ENCODE results near the gene PLA2G1B. TPM values are rescaled to one million over a fixed set of nuclear protein-coding genes. Genes with fewer than 3 reads are reported as not detected.

PLA2G1B gene
- total RNA-seq, 1 donor from 2014 or later, result not detected

DNA sequence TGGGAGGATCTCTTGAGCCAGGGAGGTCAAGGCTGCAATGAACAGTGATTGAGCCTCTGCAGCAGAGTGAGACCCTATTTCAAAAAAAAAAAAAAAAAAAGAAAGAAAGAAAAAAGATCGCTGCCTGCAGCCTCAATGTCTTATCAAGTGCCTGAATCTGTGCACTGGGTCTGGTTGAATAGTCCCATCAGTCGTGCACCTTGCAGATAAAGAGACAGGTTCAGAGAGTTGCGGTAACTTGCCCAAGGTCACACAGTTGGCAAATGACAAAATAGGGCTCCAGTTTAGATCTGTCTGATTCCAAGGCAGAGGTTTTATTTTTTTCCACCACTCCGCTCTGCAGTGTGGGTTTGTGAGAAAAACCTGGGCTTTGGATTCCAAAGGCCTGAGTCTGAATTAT is 649 bp upstream of the PLA2G1B start:
- H3K4me3 Mint-ChIP-seq, result no peak overlapping the region
- no peaks in the 10 kb centered on the region for H3K36me3 Mint-ChIP-seq (ENCODE audit: low read depth)
- H3K9me3 Mint-ChIP-seq, result no peaks in the 10 kb centered on the region
- H3K27ac Mint-ChIP-seq, result no peak overlapping the region
- no peak for DNase-seq
- H3K4me1 Mint-ChIP-seq, result peaks cover 9% of the 10 kb centered on the region
- H3K27me3 Mint-ChIP-seq, result peaks cover 8% of the 10 kb centered on the region
- intact Hi-C loops (cut with micrococcal nuclease), result loop anchor here (5.0 kb wide), 2 partner anchors 34 to 319 kb away; no protein-coding TSS in a partner anchor

DNA sequence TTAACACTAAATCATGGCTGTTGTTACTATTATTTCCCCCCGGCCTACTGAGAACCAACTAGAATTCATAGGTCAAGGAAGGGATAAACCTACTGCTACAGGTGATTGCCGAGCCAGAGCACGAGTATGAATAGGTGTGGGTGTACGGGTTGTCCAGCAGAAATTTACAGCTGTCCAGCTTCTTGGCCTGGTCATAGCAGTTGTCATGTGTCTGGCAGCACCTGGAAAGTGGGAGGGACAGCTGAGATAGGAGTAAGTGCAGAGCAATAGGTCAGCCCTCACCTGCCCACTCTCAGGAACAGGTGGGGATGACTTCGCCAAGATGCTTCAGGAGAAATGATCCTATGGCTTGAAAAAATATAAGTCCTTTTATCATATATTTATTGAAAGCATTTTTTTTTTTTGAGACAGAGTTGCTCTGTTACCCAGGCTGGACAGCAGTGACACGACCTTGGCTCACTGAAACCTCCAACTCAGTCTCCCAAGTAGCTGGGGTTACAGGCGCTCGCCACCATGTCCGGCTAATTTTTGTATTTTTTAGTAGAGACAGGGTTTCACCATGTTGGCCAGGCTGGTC is 2.6 kb downstream of the PLA2G1B start:
- Mint-ChIP-seq H3K4me3 (no peak overlapping the region), H3K36me3 (ENCODE audit: low read depth) (no peaks in the 10 kb centered on the region), H3K27ac (no peak overlapping the region), H3K9me3 (no peaks in the 10 kb centered on the region), H3K4me1 (peaks cover 9% of the 10 kb centered on the region), H3K27me3 (peaks cover 8% of the 10 kb centered on the region)
- intact Hi-C loops (cut with micrococcal nuclease), result loop anchor here (1.0 to 5.0 kb wide), 4 partner anchors 32 to 322 kb away; partner anchors contain the start of gene RNU4-1
- DNase-seq, result no peak

DNA sequence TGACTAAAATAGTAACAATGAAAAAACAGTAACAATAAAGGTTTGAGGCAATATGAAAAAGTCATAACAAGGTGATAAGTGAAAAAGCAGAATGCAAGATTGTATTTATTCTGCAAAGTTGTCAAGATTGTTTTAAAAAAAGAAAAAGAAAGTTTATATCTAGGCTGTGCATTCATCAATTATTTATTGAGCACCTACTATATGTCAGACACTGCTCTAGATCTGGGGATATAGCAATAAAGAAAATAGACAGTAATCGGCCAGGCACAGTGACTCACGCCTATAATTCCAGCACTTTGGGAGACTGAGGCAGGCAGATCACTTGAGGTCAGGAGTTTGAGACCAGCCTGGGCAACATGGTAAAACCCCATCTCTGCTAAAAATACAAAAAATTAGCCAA is 3.8 kb downstream of the PLA2G1B start:
- intact Hi-C loops (cut with micrococcal nuclease), result loop anchor here (2.0 kb wide), 1 partner anchor 31 kb away; the partner anchor contains the start of gene RNU4-1
- H3K4me3 Mint-ChIP-seq, result no peak overlapping the region
- H3K4me1 Mint-ChIP-seq, result peaks cover 9% of the 10 kb centered on the region
- H3K27ac Mint-ChIP-seq, result no peak overlapping the region
- no peak for DNase-seq
- H3K9me3 Mint-ChIP-seq, result no peaks in the 10 kb centered on the region
- H3K27me3 Mint-ChIP-seq, result peaks cover 10% of the 10 kb centered on the region
- no peaks in the 10 kb centered on the region for H3K36me3 Mint-ChIP-seq (ENCODE audit: low read depth)

DNA sequence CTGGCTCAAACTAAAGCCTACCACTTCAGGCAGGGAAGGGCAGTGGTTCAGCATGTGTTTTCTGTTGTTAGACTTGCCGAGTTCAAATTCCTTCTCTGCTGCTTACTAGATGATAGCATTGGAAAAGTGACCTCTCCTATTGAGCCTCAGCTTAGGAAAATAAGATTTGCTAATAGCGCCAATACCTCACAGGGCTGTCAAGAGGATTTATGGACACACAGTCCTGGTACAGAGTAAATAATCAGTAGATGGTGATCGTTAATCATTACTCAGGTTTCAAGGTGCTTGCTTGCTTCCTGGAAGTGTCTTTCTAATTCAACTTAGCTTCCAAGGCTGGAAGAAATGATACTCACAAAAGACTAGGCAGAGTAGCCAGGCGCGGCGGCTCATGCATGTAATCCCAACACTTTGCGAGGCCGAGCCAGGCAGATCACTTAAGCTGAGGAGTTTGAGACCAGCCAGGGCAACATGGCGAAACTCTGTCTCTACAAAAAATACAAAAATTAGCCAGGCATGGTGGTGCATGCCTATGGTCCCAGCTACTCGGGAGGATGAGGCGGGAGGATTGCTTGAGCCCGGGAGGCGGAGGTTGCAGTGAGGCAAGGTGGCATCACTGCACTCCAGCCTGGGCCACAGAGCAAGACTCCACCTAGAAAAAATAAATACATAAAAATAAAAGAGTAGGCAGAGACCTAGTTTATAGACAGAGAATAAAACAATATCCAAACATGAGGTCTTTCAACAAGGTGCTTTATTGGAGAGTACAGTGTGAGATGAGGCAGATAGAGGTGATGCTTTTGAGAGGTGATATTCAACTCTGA is 6.0 kb downstream of the PLA2G1B start:
- intact Hi-C loops (cut with micrococcal nuclease), result no loop called here
- no peak for DNase-seq
- H3K36me3 Mint-ChIP-seq (ENCODE audit: low read depth), result no peaks in the 10 kb centered on the region
- H3K4me1 Mint-ChIP-seq, result peaks cover 22% of the 10 kb centered on the region
- H3K27me3 Mint-ChIP-seq, result peaks cover 8% of the 10 kb centered on the region
- H3K4me3 Mint-ChIP-seq, result no peak overlapping the region
- no peak overlapping the region for H3K27ac Mint-ChIP-seq
- no peaks in the 10 kb centered on the region for H3K9me3 Mint-ChIP-seq

DNA sequence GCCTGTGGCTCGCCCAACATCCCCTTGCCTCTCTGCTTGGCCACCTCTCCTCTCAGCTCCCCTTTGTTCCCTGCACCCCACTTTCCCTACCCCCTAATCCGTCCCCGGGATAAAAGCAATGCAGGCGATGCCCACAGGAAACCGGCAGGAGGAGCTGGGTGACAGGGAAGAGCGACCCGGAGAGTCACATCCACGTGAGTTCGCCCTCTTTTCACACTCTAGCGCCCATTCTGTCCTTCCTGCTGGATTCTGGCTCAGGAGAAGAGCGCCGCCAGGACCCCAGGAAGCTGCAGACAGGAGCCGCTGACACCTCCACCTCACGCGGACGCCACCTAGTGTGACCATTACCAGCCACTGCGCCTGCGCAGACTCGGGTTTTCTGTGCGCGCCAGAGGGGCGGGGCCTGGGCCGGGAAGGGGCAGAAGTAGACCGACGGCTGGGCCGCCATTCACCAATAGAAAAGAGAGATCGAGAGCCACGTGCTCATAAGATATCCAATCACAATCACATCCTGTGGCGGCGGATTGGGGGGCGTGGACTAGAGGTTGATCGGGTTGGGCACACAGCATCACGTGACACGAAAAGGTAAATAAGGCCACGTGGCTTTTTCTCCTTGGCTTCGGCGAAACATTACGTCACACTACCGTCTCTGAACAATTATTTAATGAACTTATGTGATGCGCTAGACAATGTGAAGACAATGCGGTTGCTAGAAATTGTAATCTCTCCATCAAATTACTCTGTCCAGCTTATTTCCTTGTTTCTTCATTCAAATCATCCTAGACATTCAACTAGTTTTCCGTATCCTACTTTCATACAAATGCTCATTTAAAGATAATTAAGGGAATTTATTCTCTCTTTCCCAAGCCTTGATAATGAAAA is 10.1 kb downstream of the PLA2G1B start:
- H3K27ac Mint-ChIP-seq, result peak overlapping the region; percentile 95
- peaks cover 5% of the 10 kb centered on the region for H3K27me3 Mint-ChIP-seq
- intact Hi-C loops (cut with micrococcal nuclease), result loop anchor here (1.0 kb wide), 3 partner anchors 15 to 121 kb away; partner anchors contain the start of genes COX6A1, RNU4-1 and SIRT4
- H3K4me3 Mint-ChIP-seq, result peak overlapping the region; percentile 93
- H3K9me3 Mint-ChIP-seq, result no peaks in the 10 kb centered on the region
- H3K4me1 Mint-ChIP-seq, result peaks cover 12% of the 10 kb centered on the region
- peak; percentile 100 for DNase-seq
- no peaks in the 10 kb centered on the region for H3K36me3 Mint-ChIP-seq (ENCODE audit: low read depth)

DNA sequence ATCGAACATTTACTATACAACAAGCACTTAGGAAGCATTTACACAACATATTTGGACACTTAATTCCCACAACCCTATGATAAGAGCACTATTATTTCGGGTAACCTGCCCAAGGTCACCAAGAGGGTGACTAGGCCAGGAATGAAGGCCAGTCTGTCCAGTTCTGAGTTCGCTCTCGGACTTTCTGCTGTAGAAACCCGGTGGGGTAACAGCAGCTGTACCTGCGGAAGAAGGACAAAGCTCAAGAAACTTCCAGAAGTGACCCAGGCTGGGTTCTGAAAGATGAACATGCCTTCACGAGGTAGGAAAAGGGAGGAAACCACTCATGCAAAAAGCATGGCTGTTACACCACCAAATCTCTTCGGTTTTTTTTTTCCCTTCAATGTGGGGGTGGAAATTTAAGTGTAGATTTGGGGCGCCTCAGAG is 10.8 kb downstream of the PLA2G1B start:
- Mint-ChIP-seq H3K9me3 (no peaks in the 10 kb centered on the region), H3K27me3 (peaks cover 5% of the 10 kb centered on the region), H3K36me3 (ENCODE audit: low read depth) (no peaks in the 10 kb centered on the region), H3K4me1 (peaks cover 12% of the 10 kb centered on the region), H3K27ac (peak overlapping the region; percentile 95), H3K4me3 (peak overlapping the region; percentile 93)
- intact Hi-C loops (cut with micrococcal nuclease), result loop anchor here (1.0 kb wide), 3 partner anchors 15 to 121 kb away; partner anchors contain the start of genes COX6A1, RNU4-1 and SIRT4
- no peak for DNase-seq

DNA sequence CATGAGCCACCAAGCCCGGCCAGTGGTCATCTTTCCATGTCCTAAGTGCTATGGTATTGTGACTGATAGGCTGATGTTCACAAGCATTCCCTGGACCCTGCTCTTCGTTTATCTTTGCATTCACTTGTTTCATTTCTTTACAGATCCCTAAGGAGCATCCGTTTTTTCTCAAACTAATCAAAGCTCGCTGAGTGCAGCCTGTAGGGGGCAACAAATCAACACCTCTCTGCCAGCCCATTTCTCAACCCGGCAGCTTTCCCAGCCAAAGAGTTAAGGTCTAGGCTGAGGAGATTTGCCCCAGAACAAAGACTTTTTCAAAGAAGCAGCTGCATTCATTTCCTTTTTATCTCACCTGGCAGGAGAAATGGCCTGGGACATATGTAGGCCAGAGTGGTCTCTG is 13.4 kb downstream of the PLA2G1B start:
- H3K36me3 Mint-ChIP-seq (ENCODE audit: low read depth), result no peaks in the 10 kb centered on the region
- H3K4me1 Mint-ChIP-seq, result peaks cover 12% of the 10 kb centered on the region
- H3K9me3 Mint-ChIP-seq, result no peaks in the 10 kb centered on the region
- peaks cover 3% of the 10 kb centered on the region for H3K27me3 Mint-ChIP-seq
- no peak for DNase-seq
- intact Hi-C loops (cut with micrococcal nuclease), result no loop called here
- no peak overlapping the region for H3K4me3 Mint-ChIP-seq
- no peak overlapping the region for H3K27ac Mint-ChIP-seq

DNA sequence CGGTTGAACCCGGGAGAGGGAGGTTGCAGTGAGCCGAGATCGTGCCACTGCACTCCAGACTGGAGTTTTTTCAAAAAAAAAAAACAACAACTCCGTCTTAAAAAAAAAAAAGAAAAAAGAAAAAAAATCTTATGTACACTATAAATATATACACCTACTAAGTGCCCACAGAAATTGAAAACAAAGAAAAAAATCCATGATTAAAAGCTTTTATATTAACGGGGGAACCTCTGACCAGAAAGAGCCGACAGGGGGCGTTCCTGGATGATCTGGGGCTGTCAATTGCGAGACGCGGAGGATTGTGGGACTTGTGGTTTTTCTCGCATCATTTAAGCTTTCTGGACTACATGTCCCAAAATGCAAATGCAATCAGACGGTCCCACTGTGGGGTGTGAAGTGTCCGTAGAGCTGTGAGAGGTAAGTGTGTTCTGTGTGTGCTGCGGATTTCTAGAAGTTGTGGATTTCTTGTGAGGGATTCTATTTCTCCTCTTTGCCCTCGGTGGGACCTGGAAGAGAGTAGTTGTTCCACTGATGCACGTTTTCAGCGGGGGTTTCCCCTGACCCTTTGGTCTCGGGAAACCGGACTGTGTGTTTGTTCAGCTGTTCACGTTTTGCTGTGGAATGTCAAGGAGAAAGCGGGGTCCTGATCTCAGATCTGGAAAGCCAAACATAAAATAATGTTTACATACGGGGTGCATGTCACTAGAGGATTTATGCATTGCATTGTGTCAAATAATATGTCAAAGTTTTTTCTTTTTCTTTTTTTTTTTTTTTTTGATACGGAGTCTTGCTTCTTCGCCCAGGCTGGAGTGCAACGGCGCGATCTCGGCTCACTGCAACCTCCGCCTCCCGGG is 25.4 kb downstream of the PLA2G1B start, which contains the start of gene SIRT4:
TSS of gene SIRT4 (plus strand) at position 360 of the 854 bp plus-strand sequence. CDS start 1,241 bp downstream, outside the sequence.
- H3K4me1 Mint-ChIP-seq, result peaks cover 8% of the 10 kb centered on the region
- intact Hi-C loops (cut with micrococcal nuclease), result loop anchor here (1.0 kb wide), 2 partner anchors 9 to 15 kb away; partner anchors contain the start of gene RNU4-1
- no peaks in the 10 kb centered on the region for H3K9me3 Mint-ChIP-seq
- no peaks in the 10 kb centered on the region for H3K36me3 Mint-ChIP-seq (ENCODE audit: low read depth)
- H3K4me3 Mint-ChIP-seq, result peak within 1 kb of the TSS; percentile 89
- peak; percentile 96 for DNase-seq
- peaks cover 3% of the 10 kb centered on the region for H3K27me3 Mint-ChIP-seq
- peak within 1 kb of the TSS; percentile 70 for H3K27ac Mint-ChIP-seq

DNA sequence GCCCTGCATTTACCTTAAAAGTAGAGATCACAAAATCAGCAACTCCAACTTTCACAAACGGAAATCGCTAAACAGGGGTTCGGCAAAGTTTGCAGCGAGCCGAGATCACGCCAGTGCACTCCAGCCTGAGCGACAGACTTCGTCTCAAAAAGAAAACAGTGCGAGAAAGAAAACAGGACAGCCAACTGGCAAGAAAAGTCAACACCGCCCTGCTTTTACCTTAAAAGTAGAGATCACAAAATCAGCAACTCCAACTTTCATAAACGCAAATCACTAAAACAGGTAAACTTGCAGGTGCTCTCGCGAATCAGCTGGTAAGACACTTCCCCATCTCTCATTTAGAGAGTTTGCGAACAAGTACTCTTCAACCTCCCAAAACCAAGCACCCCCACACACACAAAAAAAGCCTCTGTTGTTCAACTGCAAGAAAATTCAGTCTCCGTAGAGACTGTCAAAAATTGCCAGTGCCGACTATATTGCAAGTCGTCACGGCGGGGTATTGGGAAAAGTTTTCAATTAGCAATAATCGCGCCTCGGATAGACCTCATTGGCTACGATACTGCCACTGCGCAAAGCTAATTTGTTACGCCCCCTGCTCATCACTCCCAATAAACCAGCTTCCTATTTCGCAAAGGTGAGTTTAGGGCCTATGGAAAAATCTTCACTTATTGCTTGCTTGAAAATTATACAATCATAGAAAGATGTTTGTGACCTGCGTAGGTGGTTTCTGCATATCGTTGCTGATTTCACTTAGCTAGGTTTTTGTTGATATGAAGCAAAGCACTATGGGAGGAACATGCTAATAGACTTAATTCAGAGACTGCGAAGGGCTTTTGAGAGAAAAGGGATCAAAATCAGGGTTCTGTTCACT is 34.7 kb downstream of the PLA2G1B start, which contains the start of gene RNU4-1:
TSS of gene RNU4-1 (minus strand) at position 577 of the 871 bp plus-strand sequence.
- Mint-ChIP-seq H3K36me3 (ENCODE audit: low read depth) (no peaks in the 10 kb centered on the region), H3K27ac (no peak within 1 kb of the TSS), H3K4me3 (no peak within 1 kb of the TSS), H3K27me3 (peaks cover 3% of the 10 kb centered on the region), H3K9me3 (no peaks in the 10 kb centered on the region), H3K4me1 (peaks cover 3% of the 10 kb centered on the region)
- DNase-seq, result peak; percentile 93
- intact Hi-C loops (cut with micrococcal nuclease), result loop anchor here (1.0 to 2.0 kb wide), 5 partner anchors 9 to 280 kb away; partner anchors contain the start of gene SIRT4

DNA sequence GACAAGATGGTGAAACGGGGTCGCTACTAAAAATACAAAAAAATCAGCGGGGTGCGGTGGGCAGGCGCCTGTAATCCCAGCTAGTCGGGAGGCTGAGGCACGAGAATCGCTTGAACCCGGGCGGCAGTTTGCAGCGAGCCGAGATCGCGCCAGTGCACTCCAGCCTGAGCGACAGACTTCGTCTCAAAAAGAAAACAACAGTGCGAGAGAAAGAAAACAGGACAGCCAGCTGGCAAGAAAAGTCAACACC is 35.2 kb downstream of the PLA2G1B start:
- Mint-ChIP-seq H3K36me3 (ENCODE audit: low read depth) (no peaks in the 10 kb centered on the region), H3K27ac (no peak overlapping the region), H3K4me3 (no peak overlapping the region), H3K4me1 (peaks cover 3% of the 10 kb centered on the region), H3K27me3 (peaks cover 5% of the 10 kb centered on the region), H3K9me3 (no peaks in the 10 kb centered on the region)
- no peak for DNase-seq
- intact Hi-C loops (cut with micrococcal nuclease), result loop anchor here (2.0 kb wide), 2 partner anchors 32 to 280 kb away; no protein-coding TSS in a partner anchor

DNA sequence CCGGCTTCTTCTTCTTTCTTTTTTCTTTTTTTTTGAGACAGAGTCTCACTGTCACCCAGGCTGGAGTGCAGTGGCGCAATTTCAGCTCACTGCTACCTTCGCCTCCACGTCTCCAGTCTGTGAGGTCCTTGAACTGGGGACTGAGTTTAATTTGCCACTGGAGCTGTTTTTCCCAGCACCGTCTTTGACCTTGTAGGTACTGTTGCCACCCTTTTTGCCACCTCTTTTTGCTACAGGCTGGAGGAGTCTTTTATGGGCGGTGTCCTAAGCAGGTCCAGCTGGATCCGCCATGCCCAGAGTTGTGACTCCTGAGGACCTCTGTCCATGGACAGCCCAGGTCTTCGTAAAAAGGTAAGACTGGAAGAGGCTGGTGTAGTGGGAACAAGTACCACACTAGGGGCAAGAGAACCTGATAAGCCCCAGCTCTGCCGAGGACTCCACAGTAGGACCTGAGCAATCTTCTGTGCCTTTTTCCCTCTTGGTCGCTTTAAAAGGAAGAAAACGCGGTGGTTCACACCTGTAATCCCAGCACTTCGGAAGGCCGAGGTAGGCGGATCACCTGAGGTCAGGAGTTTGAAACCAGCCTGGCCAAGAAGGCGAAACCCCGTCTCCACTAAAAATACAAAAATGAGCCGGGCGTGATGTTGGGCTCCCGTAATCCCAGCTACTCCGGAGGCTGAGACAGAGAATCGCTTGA is 36.8 kb downstream of the PLA2G1B start:
- Mint-ChIP-seq H3K36me3 (ENCODE audit: low read depth) (no peaks in the 10 kb centered on the region), H3K27me3 (peaks cover 11% of the 10 kb centered on the region), H3K4me3 (no peak overlapping the region), H3K4me1 (peaks cover 3% of the 10 kb centered on the region), H3K9me3 (no peaks in the 10 kb centered on the region), H3K27ac (peak overlapping the region; percentile 83)
- DNase-seq, result peak; percentile 83
- intact Hi-C loops (cut with micrococcal nuclease), result loop anchor here (1.0 kb wide), 2 partner anchors 62 to 89 kb away; partner anchors contain the start of gene RPLP0
